Neural progenitor cell (in vitro differentiated cells): ENCODE results near the gene RPL12.

Source experiments
- EZH2 ChIP-seq: fragments of 200-600 bp; sonication (generic); IDR thresholded peaks from 2 replicates; pipeline ENCODE4 v1.6.1; 2017; ENCODE audit warnings: antibody characterized with exemption, mild to moderate bottlenecking, moderate library complexity
- TF ChIP-seq, protein P1 (sequence below): fragments of 200-600 bp; sonication (generic); IDR thresholded peaks from 2 replicates; pipeline ENCODE4 v1.5.1; 2017; ENCODE audit warnings: antibody characterized with exemption, mild to moderate bottlenecking

DNA sequence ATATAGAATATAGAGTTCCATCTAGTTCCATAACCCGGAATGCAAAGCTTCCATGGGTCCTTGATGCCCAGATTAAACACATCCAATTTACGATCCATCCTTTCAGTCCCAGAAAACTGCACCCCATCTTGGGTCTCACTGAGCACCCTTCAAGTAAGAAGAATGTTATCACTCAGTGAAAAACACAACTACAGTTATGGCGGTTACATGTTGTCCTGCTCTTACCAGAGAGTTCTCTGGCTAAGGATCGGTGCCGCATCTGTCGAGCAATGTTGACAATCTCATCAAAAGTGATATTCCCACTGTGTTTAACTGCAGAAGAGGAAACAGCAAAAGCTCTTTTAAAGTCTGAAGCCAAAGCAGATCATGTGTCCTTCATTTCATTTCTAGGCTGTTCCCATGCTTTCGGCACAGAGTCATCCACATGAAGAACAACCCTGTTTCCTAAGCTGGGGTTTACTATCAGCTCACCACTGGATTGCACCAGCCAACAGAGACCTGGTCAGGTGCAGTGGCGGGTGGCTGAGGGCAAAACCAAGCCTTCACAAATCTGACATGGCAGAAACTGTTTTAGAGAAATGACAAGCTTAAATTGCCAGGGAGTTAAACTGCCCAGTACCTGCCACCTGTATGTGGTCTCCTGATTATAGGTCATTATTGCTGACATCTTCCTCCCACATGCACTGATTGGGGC lies 2.9 kb downstream of the RPL12 start:
- TF ChIP-seq, protein P1, sequence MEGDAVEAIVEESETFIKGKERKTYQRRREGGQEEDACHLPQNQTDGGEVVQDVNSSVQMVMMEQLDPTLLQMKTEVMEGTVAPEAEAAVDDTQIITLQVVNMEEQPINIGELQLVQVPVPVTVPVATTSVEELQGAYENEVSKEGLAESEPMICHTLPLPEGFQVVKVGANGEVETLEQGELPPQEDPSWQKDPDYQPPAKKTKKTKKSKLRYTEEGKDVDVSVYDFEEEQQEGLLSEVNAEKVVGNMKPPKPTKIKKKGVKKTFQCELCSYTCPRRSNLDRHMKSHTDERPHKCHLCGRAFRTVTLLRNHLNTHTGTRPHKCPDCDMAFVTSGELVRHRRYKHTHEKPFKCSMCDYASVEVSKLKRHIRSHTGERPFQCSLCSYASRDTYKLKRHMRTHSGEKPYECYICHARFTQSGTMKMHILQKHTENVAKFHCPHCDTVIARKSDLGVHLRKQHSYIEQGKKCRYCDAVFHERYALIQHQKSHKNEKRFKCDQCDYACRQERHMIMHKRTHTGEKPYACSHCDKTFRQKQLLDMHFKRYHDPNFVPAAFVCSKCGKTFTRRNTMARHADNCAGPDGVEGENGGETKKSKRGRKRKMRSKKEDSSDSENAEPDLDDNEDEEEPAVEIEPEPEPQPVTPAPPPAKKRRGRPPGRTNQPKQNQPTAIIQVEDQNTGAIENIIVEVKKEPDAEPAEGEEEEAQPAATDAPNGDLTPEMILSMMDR = no peak
- no peak for TF ChIP-seq EZH2
